NCI-H1105 (cell line): ENCODE results near the gene PES1.
"Not testable (repeated sequence)": the region's sequence is repeated elsewhere in the genome, so short reads cannot be mapped to it uniquely, and the experiment has no call there.

Experiments
- DNase-seq: peaks from one replicate; lab custom pipeline; 2025; lab: John Stamatoyannopoulos, UW

The PES1 gene

GRCh38 chr22:30591588-30592359 lies at the start of gene PES1:
PES1 (minus strand) TSS chr22:30591910; CDS start chr22:30591833, 77 bp downstream.
- DNase-seq = peak; percentile 95

DNA sequence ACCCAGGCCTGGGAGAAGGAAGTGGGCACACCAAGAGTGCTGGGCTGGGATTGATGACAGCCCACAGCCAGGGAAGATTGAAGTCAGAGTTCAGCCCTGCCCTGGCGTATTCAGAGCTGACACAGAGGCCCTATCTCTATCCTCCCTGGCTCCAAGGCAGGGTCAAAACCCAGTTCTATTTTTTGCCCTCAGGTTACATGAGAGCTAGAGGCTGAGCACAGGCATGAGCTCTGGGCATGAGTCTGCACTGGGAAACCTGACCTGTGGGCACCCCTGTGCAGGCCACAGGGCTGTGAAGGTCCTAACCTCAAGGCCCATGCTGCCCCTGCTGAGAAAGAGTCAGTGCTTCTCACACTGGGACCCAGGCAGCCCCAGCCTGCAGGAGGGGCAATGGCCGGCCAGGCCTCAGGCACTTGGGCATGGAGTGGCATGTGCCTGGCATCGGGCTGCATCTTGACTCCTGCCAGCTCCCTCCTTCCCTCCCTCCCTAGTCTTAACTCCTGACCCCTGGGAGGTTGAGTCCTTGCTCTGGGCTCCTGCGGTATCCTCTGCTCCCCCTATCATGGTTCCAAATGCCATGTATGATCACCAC lies 49.2 kb upstream of the PES1 start:
- no peak for DNase-seq

DNA sequence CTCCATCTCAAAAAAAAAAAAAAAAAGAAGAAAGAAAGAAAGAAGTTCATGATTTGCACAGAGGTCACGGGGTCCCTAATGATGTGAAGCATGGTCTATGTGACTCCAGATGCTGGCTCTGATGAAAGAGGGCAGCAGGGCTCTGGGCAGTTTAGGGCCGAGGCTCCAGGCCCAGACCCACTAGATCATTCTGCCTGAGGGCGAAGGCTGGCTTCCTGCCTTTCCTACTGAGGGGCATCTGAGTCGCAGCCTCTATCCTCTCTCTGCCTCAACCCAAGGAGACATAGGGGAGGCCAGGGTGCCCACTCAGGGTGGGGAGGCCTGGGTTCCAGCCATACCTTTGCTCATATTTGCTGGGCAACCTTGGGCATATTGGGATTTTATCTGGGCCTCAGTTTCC lies 48.7 kb upstream of the PES1 start:
- no peak for DNase-seq

DNA sequence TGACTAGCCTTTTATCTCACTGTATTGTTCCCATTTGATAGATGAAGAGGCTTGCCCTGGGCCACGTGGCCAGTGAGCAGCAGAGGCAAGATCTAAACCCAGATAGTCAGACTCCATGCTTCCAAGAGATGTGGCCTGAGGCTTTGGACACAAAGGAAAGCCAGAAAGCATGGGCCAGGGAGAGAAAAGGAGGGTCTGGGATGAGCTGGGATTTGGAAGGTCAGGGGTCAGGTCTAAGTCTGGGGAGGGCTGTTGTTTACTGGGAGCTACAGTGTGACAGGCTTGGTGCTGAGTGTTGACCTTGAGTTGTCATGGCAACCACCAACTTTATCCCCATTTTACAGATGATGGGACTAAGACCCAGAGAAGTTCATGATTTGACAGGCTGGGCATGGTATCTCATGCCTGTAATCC lies 46.0 kb upstream of the PES1 start:
- DNase-seq = no peak

DNA sequence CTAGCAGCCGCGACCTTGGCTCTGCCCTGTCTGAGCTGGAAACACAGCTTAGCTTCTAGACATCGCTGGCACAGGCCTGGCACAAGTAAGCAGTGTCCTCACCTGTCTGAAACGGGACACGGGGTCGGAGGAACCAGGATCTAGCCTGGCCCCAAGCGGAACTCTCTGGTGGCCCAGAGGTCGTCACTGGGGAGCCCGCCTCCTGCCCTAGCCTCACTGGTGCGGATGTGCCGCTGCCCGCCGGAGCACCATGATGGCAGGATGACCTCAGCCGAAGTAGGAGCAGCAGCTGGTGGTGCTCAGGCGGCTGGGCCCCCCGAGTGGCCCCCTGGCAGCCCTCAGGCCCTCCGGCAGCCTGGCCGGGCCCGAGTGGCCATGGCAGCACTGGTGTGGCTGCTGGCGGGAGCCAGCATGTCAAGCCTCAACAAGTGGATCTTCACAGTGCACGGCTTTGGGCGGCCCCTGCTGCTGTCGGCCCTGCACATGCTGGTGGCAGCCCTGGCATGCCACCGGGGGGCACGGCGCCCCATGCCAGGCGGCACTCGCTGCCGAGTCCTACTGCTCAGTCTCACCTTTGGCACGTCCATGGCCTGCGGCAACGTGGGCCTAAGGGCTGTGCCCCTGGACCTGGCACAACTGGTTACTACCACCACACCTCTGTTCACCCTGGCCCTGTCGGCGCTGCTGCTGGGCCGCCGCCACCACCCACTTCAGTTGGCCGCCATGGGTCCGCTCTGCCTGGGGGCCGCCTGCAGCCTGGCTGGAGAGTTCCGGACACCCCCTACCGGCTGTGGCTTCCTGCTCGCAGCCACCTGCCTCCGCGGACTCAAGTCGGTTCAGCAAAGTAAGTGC lies 44.7 kb upstream of the PES1 start:
- peak; percentile 19 for DNase-seq

DNA sequence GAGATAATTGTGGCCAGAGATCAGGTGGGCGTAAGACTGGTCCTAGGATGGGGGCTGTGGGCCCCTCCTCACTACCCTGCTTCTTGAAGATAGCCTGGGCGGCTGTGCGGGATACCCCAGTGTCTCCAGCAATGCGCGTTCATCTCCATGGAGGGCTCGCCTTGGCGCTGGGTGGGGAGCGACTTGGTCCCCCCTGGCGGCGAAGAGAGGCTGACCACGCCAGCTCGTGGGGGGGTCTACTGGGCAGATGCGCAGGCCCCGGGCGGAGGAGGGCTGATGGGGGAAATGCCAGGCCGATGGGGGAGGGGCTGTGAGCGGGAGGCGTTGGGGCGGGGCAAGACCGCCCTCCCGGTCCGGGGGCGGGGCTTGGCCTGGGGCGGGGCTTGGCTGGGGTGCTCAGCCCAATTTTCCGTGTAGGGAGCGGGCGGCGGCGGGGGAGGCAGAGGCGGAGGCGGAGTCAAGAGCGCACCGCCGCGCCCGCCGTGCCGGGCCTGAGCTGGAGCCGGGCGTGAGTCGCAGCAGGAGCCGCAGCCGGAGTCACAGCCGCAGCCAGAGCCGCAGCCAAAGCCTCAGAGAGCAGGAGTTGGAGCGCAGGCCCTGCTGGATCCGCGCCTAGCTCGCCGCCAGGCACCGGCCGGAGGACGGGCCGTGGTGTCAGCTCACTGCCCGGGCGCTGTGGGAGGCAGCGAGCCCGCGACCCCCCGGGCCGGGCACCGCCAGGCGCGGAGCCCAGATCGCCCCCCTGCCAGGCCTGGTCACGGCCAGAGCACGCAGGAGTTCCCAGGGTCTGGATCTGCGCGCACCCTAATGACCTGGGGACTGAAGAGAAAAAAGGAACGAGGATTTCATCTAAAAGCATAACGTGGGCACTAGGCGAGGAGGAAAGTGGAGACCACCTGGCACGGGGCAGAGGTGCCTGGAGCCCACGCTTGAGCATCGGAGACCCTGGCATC lies 43.8 kb upstream of the PES1 start, which contains the start of gene SLC35E4:
TSS of gene SLC35E4 (plus strand) at position 509 of the 953 bp plus-strand sequence. CDS start 670 bp downstream, outside the sequence.
- DNase-seq = peak; percentile 78

DNA sequence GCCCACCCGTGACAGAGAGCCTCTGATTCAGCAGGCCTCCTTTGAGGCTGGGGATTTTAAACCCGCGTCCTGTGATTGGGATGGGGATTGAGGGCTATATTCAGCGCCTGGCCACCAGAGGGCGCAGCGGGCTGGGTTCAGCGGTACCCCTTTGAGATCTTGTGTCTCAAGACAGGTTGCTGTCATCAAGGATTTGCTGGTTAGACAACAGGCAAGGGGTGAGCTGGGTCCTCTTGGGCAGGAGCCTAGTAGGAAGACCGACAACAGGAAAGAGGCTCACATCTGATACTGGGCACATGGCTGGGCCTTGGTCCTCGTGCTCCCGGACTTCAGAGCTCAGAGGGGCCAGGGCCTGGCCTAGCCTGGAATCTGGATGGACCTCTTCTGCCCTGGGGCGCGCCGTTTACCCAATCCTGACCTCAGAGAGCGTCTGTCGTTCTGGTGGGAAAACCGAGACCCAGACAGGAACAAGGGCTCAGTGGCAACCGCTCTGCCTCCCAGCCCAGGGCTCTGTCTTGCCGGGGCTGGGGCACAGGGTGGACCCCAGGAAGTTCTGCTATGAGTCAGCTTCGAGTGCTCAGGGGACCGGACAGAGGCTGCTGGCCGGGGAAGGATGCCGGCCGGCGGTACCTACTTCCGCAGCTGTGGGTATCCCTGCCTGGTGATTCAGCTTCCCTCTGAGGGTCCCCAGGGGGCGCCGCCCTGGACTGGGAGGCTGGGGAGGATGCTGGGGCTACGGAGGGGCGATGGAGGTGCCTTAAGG lies 42.9 kb upstream of the PES1 start:
- DNase-seq = peak; percentile 70

- DNase-seq = not testable (repeated sequence)
These were observed 39.8 kb upstream of the PES1 start for GRCh38 chr22:30631469-30631868.

DNA sequence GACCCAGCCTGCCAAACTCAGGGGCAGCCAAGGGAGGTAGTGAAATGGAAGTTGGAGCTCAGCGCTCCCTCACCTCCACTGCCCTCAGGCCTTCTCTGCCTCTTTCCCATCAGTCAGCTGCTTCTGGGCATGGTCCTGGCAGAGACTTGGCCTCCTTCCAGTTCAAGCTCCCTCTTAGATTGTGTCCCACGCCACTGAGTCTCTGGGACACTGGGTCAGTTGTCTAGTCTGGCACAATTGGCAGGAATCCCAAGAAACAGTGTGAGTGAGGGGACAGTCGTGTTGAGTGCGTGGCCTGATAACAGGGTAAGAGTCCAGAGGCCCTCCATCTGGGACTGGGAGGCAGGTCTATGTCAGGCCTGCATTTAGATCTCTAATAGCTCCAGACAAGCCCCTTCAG lies 36.8 kb upstream of the PES1 start:
- no peak for DNase-seq

DNA sequence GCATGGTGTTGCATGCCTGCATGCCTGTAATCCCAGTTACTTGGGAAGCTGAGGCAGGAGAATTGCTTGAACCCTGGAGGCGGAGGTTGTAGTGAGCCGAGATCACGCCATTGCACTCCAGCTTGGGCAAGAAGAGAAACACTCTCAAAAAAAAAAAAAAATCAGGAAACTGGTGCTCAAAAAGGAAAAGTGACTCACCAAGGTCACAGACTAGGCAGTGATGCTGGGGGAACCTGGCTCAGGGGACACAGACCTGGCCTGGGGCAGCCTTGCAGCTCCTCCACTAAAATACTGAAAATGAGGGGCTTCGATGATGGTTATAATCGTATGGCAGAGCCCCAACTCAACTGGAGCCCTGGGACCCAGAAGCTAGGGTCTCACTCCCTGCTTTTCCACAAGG lies 35.8 kb upstream of the PES1 start:
- DNase-seq = no peak

DNA sequence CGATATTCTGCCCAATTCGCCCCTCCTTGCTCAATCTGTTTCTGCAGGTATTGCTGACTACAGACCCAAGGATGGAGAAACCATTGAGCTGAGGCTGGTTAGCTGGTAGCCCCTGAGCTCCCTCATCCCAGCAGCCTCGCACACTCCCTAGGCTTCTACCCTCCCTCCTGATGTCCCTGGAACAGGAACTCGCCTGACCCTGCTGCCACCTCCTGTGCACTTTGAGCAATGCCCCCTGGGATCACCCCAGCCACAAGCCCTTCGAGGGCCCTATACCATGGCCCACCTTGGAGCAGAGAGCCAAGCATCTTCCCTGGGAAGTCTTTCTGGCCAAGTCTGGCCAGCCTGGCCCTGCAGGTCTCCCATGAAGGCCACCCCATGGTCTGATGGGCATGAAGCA lies 34.7 kb upstream of the PES1 start:
- DNase-seq = no peak

DNA sequence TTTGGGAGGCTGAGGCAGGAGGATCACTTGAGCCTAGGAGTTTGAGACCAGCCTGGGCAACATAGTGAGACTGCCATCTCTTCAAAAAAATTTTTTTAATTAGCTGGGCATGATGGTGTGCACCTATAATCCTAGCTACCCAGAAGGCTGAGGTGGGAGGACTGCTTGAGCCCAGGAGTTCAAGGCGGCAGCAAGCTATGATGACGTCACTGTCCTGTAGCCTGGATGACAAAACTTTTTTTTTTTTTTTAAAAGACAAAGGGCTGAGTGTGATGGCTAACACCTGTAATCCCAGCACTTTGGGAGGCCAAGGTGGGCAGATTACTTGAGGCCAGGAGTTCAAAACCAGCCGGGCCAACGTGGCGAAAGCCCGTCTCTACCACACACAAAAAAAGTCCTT lies 28.2 kb upstream of the PES1 start:
- not testable (repeated sequence) for DNase-seq

DNA sequence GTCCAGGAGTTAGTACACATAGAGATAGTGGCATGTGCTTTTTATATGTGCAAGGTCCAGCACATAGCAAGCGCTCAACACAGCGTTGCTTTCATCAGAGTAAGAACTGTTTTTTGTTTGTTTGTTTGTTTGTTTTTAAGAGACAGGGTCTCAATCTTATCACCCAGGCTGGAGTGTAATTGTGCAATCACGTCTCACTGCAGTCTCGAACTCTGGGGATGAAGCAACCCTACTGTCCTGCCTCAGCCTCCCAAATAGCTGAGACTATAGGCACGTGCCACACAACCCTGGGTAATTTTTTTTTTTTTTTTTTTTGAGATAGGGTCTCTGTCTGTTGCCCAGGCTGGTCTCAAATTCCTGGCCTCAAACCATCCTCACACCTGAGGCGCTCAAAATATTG lies 26.1 kb upstream of the PES1 start:
- DNase-seq = no peak

GRCh38 chr22:30615543-30615954 lies 23.8 kb upstream of the PES1 start:
- no peak for DNase-seq

- DNase-seq = no peak
These were observed 23.2 kb upstream of the PES1 start for GRCh38 chr22:30614879-30615278.

DNA sequence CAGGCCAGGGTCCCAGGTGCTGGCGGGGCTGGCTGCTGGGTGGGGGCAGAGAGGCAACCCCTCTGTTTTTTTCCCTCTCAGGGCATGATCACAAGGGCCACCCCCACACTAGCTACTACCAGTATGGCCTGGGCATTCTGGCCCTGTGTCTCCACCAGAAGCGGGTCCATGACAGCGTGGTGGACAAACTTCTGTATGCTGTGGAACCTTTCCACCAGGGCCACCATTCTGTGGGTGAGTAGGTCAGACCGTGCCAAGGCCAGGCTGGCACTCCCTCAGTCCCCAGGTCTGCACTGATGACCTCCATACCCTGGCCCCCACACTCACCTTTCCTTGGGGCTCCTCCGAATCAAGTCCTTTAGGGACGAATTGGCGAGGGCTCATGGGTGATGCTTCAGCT lies 22.6 kb upstream of the PES1 start:
- no peak for DNase-seq

DNA sequence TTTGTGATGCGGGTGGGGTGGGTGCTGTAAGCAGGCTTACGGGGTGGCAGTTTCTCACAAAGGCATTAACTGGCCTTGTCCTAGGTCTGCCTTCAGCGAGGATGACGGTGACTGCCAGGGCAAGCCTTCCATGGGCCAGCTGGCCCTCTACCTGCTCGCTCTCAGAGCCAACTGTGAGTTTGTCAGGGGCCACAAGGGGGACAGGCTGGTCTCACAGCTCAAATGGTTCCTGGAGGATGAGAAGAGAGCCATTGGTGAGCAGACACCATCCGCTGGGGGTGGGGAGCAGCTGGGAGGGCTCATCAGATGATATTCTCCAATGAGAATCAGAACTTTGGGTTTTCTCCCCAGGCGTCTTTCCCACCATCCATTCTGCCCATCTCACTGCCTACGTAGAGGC lies 21.1 kb upstream of the PES1 start:
- no peak for DNase-seq

- no peak for DNase-seq
These were observed 19.5 kb upstream of the PES1 start for GRCh38 chr22:30611197-30611596.

GRCh38 chr22:30610299-30610698 lies 18.6 kb upstream of the PES1 start:
- no peak for DNase-seq

DNA sequence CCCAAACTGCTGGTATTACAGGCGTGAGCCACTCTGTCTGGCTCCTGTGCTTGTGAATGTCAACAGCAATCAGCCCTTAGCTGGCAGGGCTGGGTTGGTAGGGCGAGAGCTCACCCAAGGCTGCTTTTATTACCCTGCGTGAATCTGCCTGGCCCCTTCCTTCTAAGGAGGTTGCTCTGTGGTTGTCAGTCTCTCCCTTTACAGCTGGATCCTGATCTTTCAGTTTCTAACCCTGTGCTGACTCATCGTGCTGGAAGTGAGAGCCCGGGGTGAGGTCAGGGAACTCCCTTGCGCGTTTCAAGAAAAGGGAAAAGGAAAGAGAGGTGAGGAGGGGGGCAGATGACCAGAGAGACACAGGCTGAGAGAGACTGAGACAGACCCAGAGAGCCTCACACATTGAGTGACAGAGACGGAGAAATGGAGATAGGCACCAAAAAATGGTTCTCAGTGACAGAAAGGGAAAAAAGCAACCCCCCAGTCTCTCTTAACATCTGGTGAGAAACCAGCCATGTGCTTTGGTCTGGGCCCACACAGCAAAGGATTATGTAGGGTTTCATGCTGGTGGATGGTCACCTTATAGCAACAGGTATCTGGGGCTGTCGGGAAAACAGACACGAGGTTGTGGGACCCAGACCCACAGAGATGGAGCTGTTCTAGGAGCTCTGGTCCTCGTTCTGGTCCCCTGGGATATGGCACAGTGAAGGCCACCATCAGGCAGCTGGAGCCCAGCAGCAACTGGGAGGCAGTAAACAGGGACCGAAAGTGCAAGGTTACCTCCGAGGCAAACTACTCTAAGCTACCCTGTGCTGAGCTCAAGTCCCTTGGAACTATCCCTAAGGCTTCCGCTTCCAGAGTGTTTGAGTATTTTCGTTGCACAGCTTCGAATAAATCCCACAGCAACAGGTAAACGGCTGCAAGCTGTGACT lies 17.8 kb upstream of the PES1 start:
- no peak for DNase-seq
